K562 (cell line): Measurements from ENCODE around the gene ERP29. TPM values are rescaled to one million over a fixed set of nuclear protein-coding genes. Genes with fewer than 3 reads are reported as not detected.
A peak's percentile ranks its signal among the peaks of the same experiment; 100 is the strongest.

Experiments
- ATAC-seq: fragments of 200-7000 bp; cut with Tn5 transposase; 3 replicates; pipeline ENCODE4 v1.9.1; 2020; ENCODE audit warnings: moderate library complexity
- BruUV-seq: library from RNA; stranded (reverse); fragments of 400-500 nt; replicated peaks from 2 replicates; lab custom pipeline; 2021; lab: Mats Ljungman, UMichigan
- CTCF ChIA-PET: fragments of 300-600 bp; formaldehyde crosslinking; extraction: SDS; loops from one replicate; lab custom pipeline; 2021; ENCODE audit warnings: low intra/inter-chr PET ratio; lab: Yijun Ruan, JAX
- POLR2A ChIA-PET: fragments of 300-600, 350-650 bp; sonication (Branson Sonifier 250); formaldehyde crosslinking; extraction: SDS; loops from one replicate; lab custom pipeline; 2021; ENCODE audit warnings: antibody characterized with exemption, inconsistent platforms; lab: Yijun Ruan, JAX
- DNase-seq, 4 experiments: peaks; one replicate each; pipeline versions ENCODE4 v3.0.0 to v3.0.0-alpha.2; 2011 to 2018; ENCODE audit warnings: low spot score in 3 of 4, mixed read lengths in 3 of 4; ENCODE audit errors: extremely low read depth in 1 of 4
- FAIRE-seq: peaks from 2 replicates; lab custom pipeline; 2011; peaks lifted over from hg19 to GRCh38; lab: Jason Lieb, UNC
- H2AFZ ChIP-seq: 2 replicates; pipeline ENCODE4 v1.6.0; 2011; ENCODE audit warnings: low read depth, low read length, control low read depth, inconsistent platforms
- H3K27ac ChIP-seq: fragments of 200-600 bp; 3 replicates; pipeline ENCODE4 v1.8.0; 2011; ENCODE audit warnings: low read depth, mild to moderate bottlenecking, control low read depth, inconsistent platforms, low read length, moderate library complexity, mixed read lengths; ENCODE audit errors: extremely low read depth
- H3K27me3 ChIP-seq, 2 experiments: fragments of 300-600 bp in 1 of 2; 2 replicates in 1 of 2; 3 replicates in 1 of 2; pipeline versions ENCODE4 v1.6.0 to v1.8.0; 2011; ENCODE audit warnings: inconsistent platforms in 2 of 2, low read length in 2 of 2, mild to moderate bottlenecking in 1 of 2, mixed read lengths in 1 of 2, moderate library complexity in 1 of 2; ENCODE audit not compliant: control insufficient read depth in 2 of 2, insufficient read depth in 2 of 2
- H3K36me3 ChIP-seq: fragments of 300-600 bp; 3 replicates; pipeline ENCODE4 v1.8.0; 2011; ENCODE audit warnings: mild to moderate bottlenecking, low read length, inconsistent platforms; ENCODE audit not compliant: control insufficient read depth, insufficient read depth
- H3K4me1 ChIP-seq, 2 experiments: fragments of 200-600 bp in 1 of 2; replicated peaks in 1 of 2; 2 replicates in 1 of 2; 3 replicates in 1 of 2; pipeline versions ENCODE4 v1.5.1 to v1.8.0; 2011; ENCODE audit warnings: inconsistent platforms in 2 of 2, low read length in 2 of 2, mild to moderate bottlenecking in 1 of 2, mixed read lengths in 1 of 2, moderate library complexity in 1 of 2; ENCODE audit not compliant: control insufficient read depth in 2 of 2, insufficient read depth in 2 of 2
- H3K4me2 ChIP-seq: 2 replicates; pipeline ENCODE4 v1.6.1; 2011; ENCODE audit warnings: low read length, control low read depth, inconsistent platforms, mixed read lengths; ENCODE audit not compliant: insufficient read depth
- H3K4me3 ChIP-seq: fragments of 200-600 bp; sonication (generic), shearing (Covaris generic); 2 replicates; pipeline ENCODE4 v1.5.1; 2016; ENCODE audit warnings: control low read depth, inconsistent platforms
- H3K79me2 ChIP-seq: fragments of 200-600 bp; 3 replicates; pipeline ENCODE4 v1.8.0; 2011; ENCODE audit warnings: low read length, inconsistent platforms; ENCODE audit not compliant: control insufficient read depth, insufficient read depth
- H3K9ac ChIP-seq, 2 experiments: 2 replicates each; pipeline versions ENCODE4 v1.6.0 to v1.6.1; 2011; ENCODE audit warnings: low read depth in 2 of 2, low read length in 2 of 2, control low read depth in 1 of 2, inconsistent platforms in 1 of 2, mild to moderate bottlenecking in 1 of 2, mixed read lengths in 1 of 2; ENCODE audit not compliant: insufficient read depth in 1 of 2
- H3K9me1 ChIP-seq: one replicate; pipeline ENCODE4 v1.6.0; 2011; ENCODE audit warnings: inconsistent platforms, mild to moderate bottlenecking, low read length, moderate library complexity; ENCODE audit not compliant: control insufficient read depth, insufficient read depth
- H3K9me3 ChIP-seq: replicated peaks from 2 replicates; pipeline ENCODE4 v1.5.1; 2011; ENCODE audit warnings: low read depth, low read length, inconsistent platforms; ENCODE audit not compliant: control insufficient read depth, insufficient read depth
- H4K20me1 ChIP-seq: replicated peaks from 2 replicates; pipeline ENCODE4 v1.6.1; 2011; ENCODE audit warnings: low read length, inconsistent platforms, mixed read lengths; ENCODE audit not compliant: control insufficient read depth, insufficient read depth
- BACH1 ChIP-seq: fragments of 200-800 bp; sonication (Bioruptor generic); IDR thresholded peaks from 2 replicates; pipeline ENCODE4 v1.6.1; 2016; ENCODE audit warnings: missing genetic modification characterization, missing compliant biosample characterization
- BRD9 ChIP-seq: fragments of 450-650 bp; IDR thresholded peaks from 2 replicates; pipeline ENCODE4 v1.6.1; 2018; ENCODE audit warnings: low read depth; ENCODE audit not compliant: partially characterized antibody
- FUS ChIP-seq: fragments of 200-400 bp; formaldehyde crosslinking; optimal IDR thresholded peaks from 2 replicates; pipeline ENCODE3; 2017; ENCODE audit warnings: low read depth, low read length
- HDAC3 ChIP-seq: fragments of 450-650 bp; IDR thresholded peaks from 2 replicates; pipeline ENCODE4 v1.6.1; 2018; ENCODE audit warnings: borderline replicate concordance, mild to moderate bottlenecking, moderate library complexity; ENCODE audit not compliant: partially characterized antibody
- WGBS: fragments of 100-300 bp; shearing (Covaris generic); methylation state at CpG from one replicate; pipeline ENCODE4 v1.1.6; 2016; ENCODE audit warnings: low coverage, mixed read lengths; ENCODE audit not compliant: insufficient coverage; ENCODE audit errors: missing lambda C conversion rate; 5-methylcytosine and 5-hydroxymethylcytosine counted together
- in situ Hi-C: fragments of 300-500 bp; cut with MboI; formaldehyde crosslinking; loops from 4 replicates; pipeline ENCODE4 v1.15.0; 2018; ENCODE audit warnings: inconsistent platforms, mixed read lengths
- intact Hi-C: fragments of 100-400 bp; cut with micrococcal nuclease; formaldehyde crosslinking; loops from 2 replicates; pipeline ENCODE4 v1.14.2; 2022
- polyA plus RNA-seq, 8 experiments: library from polyadenylated mRNA; depleted of rRNA in 4 of 8; stranded (reverse) in 5 of 8; unstranded in 3 of 8; fragments of >200 nt; fragmentation: Nextera tagmentation in 2 of 8; fragmentation: Illumina TruSeq in 1 of 8; extraction: Ambion mirVana in 2 of 8; extraction: Trizol in 1 of 8; gene quantifications; 2 replicates each; pipeline versions ENCODE4 v1.2.1 to v1.2.3, GENCODE V29; 2011 to 2014; ENCODE audit warnings: inconsistent platforms in 1 of 8, missing spikeins in 1 of 8
- total RNA-seq, 7 experiments: library from RNA; depleted of rRNA in 6 of 7; stranded (reverse); fragments of >200 nt in 6 of 7; fragmentation: Illumina TruSeq in 2 of 7; extraction: Trizol in 2 of 7; gene quantifications; 2 replicates each; pipeline versions ENCODE4 v1.2.1 to v1.2.3, GENCODE V29; 2011 to 2021; ENCODE audit warnings: low replicate concordance in 1 of 7

Gene ERP29
- total and polyA plus RNA-seq, 9 of the 15 experiments (the other 6 are each of a cell fraction or from before 2014, with no cell fraction given), result 42.4 to 146 (median 111) TPM

DNA sequence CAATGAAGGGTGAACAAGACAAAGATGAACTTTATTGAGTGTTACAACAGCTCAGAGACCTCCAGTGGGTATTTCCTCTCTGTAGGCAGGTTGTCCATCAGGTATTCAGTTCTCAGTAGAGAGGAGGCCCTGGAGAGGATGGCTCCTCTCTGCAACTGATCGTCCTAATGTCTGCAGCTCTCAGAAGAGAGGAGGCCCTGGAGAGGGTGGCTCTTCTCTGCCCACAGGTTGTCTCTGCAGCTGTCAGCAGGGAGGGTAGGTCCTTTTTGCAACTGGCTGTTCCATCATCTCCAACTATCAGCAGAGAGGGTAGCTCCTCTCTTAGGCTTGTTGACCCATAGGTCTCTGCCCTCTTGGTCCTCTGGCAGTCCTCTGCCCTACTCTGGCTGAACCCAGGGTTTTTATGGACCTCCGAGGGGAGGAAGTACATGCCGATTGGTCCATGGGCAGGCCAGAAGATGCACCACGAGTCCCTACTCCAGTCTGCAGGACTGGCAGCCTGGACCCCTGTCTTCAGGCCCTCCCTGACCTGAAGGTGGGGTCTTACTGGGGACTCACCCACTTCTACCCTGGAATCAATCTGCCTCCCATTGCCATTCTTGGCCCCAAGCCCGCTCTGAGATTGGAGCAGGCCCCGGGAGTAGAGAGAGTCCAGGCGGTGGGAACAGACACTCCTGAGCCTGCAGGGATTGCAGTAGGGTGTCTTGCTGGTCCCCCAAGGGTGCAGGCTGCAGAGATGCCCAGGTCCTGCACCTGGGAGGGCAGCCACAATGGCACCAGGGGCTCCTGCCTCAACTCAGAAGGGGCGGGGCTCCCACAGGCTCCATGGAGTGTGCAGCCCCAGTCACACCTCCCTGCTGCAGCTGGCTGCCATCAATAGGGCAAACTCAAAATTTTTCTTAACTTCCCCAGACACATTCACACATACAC lies 2.5 kb upstream of the ERP29 start (continued):
- TF ChIP-seq HDAC3 (no peak), BRD9 (no peak)

DNA sequence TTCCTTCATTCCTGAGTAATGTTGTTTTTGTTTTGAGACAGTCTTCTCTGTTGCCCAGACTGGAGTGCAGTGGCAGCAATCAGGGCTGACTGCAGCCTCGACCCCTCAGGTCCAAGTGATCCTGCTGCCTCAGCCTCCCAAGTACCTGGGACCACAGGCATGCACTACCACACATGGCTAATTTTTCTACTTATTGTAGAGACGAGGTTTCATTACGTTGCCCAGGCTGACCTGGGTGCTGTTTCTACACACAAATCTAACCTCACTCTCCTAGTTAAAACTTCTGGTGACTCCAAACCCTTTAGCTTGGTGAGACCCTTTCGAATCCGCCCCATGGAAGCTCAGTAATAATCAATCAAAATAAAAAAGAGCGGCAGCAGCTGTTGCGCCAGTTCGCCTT lies 1.5 kb upstream of the ERP29 start:
- Histone ChIP-seq H3K4me1 (peaks cover 41% of the 10 kb centered on the region in 2 experiments; a peak in 4 of 5 replicates), H3K27me3 (no peaks in the 10 kb centered on the region), H2AFZ (0 out of 2 replicates have a peak overlapping the region, but pooled peaks have one; percentile 91), H3K9ac (peak overlapping the region; percentile 93 to 96), H3K79me2 (peaks cover 66% of the 10 kb centered on the region), H3K27ac (peak overlapping the region; percentile 99), H3K9me3 (no peaks in the 10 kb centered on the region), H3K4me2 (peak overlapping the region; percentile 92), H3K4me3 (peak overlapping the region; percentile 57), H3K9me1 (no peaks in the 10 kb centered on the region), H4K20me1 (no peaks in the 10 kb centered on the region), H3K36me3 (peaks cover 26% of the 10 kb centered on the region)
- ChIA-PET POLR2A (interaction anchor here (1.0 to 3.7 kb wide), 5 partner anchors 10 to 170 kb away, joined by 3 to 54 read pairs (median 4); partner anchors contain the start of gene MAPKAPK5), CTCF (interaction anchor here (2.6 kb wide), 1 partner anchor 67 kb away, joined by 15 read pairs; no protein-coding TSS in a partner anchor)
- ATAC-seq (no peak), FAIRE-seq (no peak), DNase-seq (no peak)
- WGBS, result 21% methylated on average over 8 of the region's 8 CpGs
- no TSS peak for BruUV-seq
- TF ChIP-seq BACH1 (tag) (peak; percentile 14; the same call in 1 of the 2 replicates), FUS (no peak)
- in situ Hi-C loops (no loop called here), intact Hi-C loops (loop anchor here (2.0 to 10.0 kb wide), 6 partner anchors 17 to 397 kb away; partner anchors contain the start of genes HECTD4, MAPKAPK5 and RPL6)
